ENCODE results near the gene AGTRAP. TPM values are rescaled to one million over a fixed set of nuclear protein-coding genes. Genes with fewer than 3 reads are reported as not detected.

AGTRAP gene
- total and polyA plus RNA-seq, 9 donors, result 5.9 to 53.2 (median 31.1) TPM

GRCh38 chr1:11780380-11781147, 44.6 kb downstream of the AGTRAP start:
- Histone ChIP-seq H3K9me3 (no peaks in the 10 kb centered on the region), H3K4me1 (ENCODE audit: insufficient read depth) (peaks cover 8% of the 10 kb centered on the region), H3K27me3 (no peaks in the 10 kb centered on the region), H3K36me3 (no peaks in the 10 kb centered on the region), H3K27ac (no peak overlapping the region), H3K4me3 (no peak overlapping the region)
- intact Hi-C loops (cut with DNase I), result no loop called here
- DNase-seq, result no peak
- 73 to 83% (median 75%) methylated on average over 9 to 10 of the region's 10 CpGs for WGBS, 3 donors
- TF ChIP-seq CTCF (IDR thresholded peaks at IDR 0.05) (no peak), EP300 (IDR thresholded peaks at IDR 0.05) (no peak), POLR2A (IDR thresholded peaks at IDR 0.05) (no peak)

- WGBS, 3 donors, result 83 to 89% (median 87%) methylated on average over 12 of the region's 12 CpGs
- no peaks in the 10 kb centered on the region for H3K36me3 ChIP-seq
- no peak overlapping the region for H3K27ac ChIP-seq
- no peaks in the 10 kb centered on the region for H3K9me3 ChIP-seq
- no peak overlapping the region for H3K4me3 ChIP-seq
- intact Hi-C loops (cut with DNase I), result no loop called here
- no peak for DNase-seq
- TF ChIP-seq EP300 (IDR thresholded peaks at IDR 0.05) (no peak), POLR2A (IDR thresholded peaks at IDR 0.05) (no peak), CTCF (IDR thresholded peaks at IDR 0.05) (no peak)
- H3K27me3 ChIP-seq, result no peaks in the 10 kb centered on the region
- H3K4me1 ChIP-seq (ENCODE audit: insufficient read depth), result peaks cover 9% of the 10 kb centered on the region
These were observed 45.4 kb downstream of the AGTRAP start for GRCh38 chr1:11781297-11781696.

- Histone ChIP-seq H3K27ac (no peak overlapping the region), H3K27me3 (no peaks in the 10 kb centered on the region), H3K4me1 (ENCODE audit: insufficient read depth) (peaks cover 10% of the 10 kb centered on the region), H3K4me3 (no peak overlapping the region), H3K36me3 (no peaks in the 10 kb centered on the region), H3K9me3 (no peaks in the 10 kb centered on the region)
- no peak for TF ChIP-seq EP300 (IDR thresholded peaks at IDR 0.05)
- no peak for TF ChIP-seq CTCF (IDR thresholded peaks at IDR 0.05)
- TF ChIP-seq POLR2A (IDR thresholded peaks at IDR 0.05), result no peak
- DNase-seq, result no peak
- intact Hi-C loops (cut with DNase I), result no loop called here
- WGBS, 3 donors, result 69 to 78% (median 74%) methylated on average over 6 of the region's 6 CpGs
These were observed 46.3 kb downstream of the AGTRAP start for GRCh38 chr1:11782127-11782708.

DNA sequence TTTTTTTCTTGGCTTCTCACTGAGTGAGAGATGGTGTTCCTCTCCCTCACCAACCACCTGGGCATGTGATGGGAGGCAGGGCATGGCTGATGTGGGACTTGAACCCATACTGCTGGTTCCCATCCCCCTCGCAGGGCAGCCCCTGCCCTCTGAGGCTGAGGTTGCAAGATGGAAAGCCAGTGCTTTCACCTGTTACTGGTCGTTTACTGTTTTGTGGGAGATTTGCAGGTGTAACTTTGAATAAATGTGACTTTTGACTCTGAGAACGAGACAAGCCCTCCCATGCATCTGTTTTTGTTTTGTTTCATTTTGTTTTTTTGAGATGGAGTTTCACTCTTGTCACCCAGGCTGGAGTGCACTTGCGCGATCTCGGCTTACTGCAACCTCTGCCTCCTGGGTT, 47.6 kb downstream of the AGTRAP start:
- TF ChIP-seq CTCF (IDR thresholded peaks at IDR 0.05) (no peak), EP300 (IDR thresholded peaks at IDR 0.05) (no peak), POLR2A (IDR thresholded peaks at IDR 0.05) (no peak)
- Histone ChIP-seq H3K27me3 (no peaks in the 10 kb centered on the region), H3K27ac (no peak overlapping the region), H3K4me3 (no peak overlapping the region), H3K9me3 (no peaks in the 10 kb centered on the region), H3K36me3 (no peaks in the 10 kb centered on the region), H3K4me1 (ENCODE audit: insufficient read depth) (peaks cover 17% of the 10 kb centered on the region)
- DNase-seq, result no peak
- intact Hi-C loops (cut with DNase I), result no loop called here
- 89 to 95% (median 89%) methylated on average over 6 of the region's 6 CpGs for WGBS, 3 donors

All from ovary (tissue), 9 donors.